ENCODE results near the gene SDHAF2. TPM values are rescaled to one million over a fixed set of nuclear protein-coding genes. Genes with fewer than 3 reads are reported as not detected.

SDHAF2 gene
- total and polyA plus RNA-seq, 2 of the 13 experiments (the other 11 are each of a cell fraction or from before 2014, with no cell fraction given), result 44.2 to 70.4 TPM

GRCh38 chr11:61429346-61429690 lies 606 bp upstream of the SDHAF2 start (continued):
- TF ChIP-seq ZBTB10 (CRISPR knock-in tag; IDR thresholded peaks at IDR 0.05; ENCODE audit: borderline replicate concordance) (no peak), PLSCR1 (CRISPR knock-in tag; IDR thresholded peaks at IDR 0.05; ENCODE audit: borderline replicate concordance) (no peak), PAX8 (CRISPR knock-in tag; IDR thresholded peaks at IDR 0.05; ENCODE audit: borderline replicate concordance) (0 out of 2 replicates have a peak, but pooled peaks have one; percentile 4), POLR2AphosphoS2 (IDR thresholded peaks at IDR 0.05; ENCODE audit: low read depth, low read length) (no peak), ZNF790 (CRISPR knock-in tag; IDR thresholded peaks at IDR 0.05; ENCODE audit: borderline replicate concordance) (no peak), ZBTB25 (CRISPR knock-in tag; IDR thresholded peaks at IDR 0.05) (no peak), ZBTB34 (CRISPR knock-in tag; IDR thresholded peaks at IDR 0.05) (no peak), ZNF20 (CRISPR knock-in tag; IDR thresholded peaks at IDR 0.05) (no peak), RNF2 (conservative IDR thresholded peaks at IDR 0.05; ENCODE audit: low read depth) (no peak), SKIL (CRISPR knock-in tag; IDR thresholded peaks at IDR 0.05; ENCODE audit: borderline replicate concordance) (0 out of 2 replicates have a peak, but pooled peaks have one; percentile 7), HNRNPH1 (optimal IDR thresholded peaks at IDR 0.05; ENCODE audit: low read depth, low read length) (no peak), CREB1 (IDR thresholded peaks at IDR 0.05) (no peak; the same call in 1 of the 2 replicates), CREB1 (CRISPR knock-in tag; IDR thresholded peaks at IDR 0.05) (no peak), ZBED4 (CRISPR knock-in tag; IDR thresholded peaks at IDR 0.05; ENCODE audit: borderline replicate concordance) (0 out of 2 replicates have a peak, but pooled peaks have one; percentile 46), SKI (IDR thresholded peaks at IDR 0.05; ENCODE audit: partially characterized antibody) (peak; percentile 38), ZNF629 (CRISPR knock-in tag; conservative IDR thresholded peaks at IDR 0.05) (no peak), SIX4 (CRISPR knock-in tag; IDR thresholded peaks at IDR 0.05) (no peak), RARA (CRISPR knock-in tag; IDR thresholded peaks at IDR 0.05) (no peak; the same call in 1 of the 2 replicates)
